HL-60/S4 (cell line): ENCODE results near the gene MST1R.
"Not testable (repeated sequence)": the region's sequence is repeated elsewhere in the genome, so short reads cannot be mapped to it uniquely, and the experiment has no call there.

Experiments
- in situ Hi-C: fragments of 300-500 bp; cut with MboI; formaldehyde crosslinking; loops from 2 replicates; pipeline ENCODE4 v1.14.3; 2022; ENCODE audit warnings: low sequenced_read_pairs

Gene MST1R

DNA sequence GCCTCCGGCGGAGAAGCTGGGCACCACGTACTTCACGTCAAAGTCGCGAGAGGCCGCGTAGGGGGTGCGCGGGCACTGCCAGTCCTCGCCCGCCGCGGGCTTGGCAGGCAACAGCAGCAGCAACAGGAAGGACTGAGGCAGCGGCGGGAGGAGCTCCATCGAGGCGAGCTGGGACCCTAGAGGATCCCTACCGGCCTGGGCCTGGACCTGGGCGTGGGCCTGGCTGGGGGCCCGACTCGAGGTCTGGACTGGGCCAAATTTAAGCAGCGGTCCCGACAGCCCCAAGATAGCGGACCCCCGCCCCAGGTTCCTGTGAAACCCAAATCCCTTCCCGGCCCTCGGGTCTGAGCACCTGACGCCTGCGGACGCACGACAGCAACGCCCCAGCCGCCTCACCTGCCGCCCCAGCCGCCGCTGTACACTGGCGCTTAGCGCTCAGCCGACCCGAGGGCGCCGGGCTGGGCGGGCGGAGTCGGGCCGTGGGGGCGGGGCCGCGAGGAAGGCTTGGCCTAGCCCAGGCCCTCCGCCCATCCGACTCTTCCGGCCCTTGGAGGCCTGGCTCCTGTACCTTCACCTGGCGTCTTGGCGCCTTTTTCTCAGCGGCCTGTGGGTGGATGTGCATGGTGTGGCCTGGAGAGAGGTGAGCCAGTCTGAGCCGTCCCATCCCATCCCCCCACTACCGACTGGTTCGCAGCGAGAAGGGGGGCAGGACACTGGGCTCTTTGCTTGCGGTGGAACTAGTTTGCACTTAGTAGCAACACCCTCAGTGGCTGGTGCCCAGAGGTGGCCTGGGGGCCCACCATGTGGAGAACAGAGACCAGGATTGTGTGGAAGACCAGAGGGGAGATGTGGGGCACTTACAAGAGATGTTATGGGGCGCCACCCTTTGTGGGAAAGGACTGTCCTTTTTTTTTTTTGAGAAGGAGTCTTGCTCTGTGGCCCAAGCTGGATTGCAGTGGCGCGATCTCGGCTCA lies at the start of gene MST1R:
TSS of gene MST1R (minus strand) at position 423 of the 974 bp plus-strand sequence. CDS start at position 159, 264 bp downstream.
- in situ Hi-C loops: no loop called here

DNA sequence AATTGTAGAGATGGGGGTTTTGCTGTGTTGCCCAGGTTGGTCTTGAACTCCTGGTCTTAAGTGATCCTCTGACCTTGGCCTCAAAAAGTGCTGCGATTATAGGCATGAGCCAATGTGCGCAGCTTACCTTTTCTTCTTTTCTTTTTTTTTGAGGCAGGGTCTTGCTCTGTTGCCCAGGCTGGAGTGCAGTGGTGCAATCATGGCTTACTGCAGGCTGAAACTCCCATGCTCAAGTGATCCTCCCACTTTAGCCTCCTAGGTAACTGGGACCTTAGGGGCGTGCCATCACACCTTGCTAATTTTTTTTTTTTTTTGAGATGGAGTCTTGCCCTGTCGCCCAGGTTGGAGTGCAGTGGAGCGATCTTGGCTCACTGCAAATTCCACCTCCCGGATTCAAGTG lies 49.3 kb upstream of the MST1R start:
- in situ Hi-C loops: no loop called here

DNA sequence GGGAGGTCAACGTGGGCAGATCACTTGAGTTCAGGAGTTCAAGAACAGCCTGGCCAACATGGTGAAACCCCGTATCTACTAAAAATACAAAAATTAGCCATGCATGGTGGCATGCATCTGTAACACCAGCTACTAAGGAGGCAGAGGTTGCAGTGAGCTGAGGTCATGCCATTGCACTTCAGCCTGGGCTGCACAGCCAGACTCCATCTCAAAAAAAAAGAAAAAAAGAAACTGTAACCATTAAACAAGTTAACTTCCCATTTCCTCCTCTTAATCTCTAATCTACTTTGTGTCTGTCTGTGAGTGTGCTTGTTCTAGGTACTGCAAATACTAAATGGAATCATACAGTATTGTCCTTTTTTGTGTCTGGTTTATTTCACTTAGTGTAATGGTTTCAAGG lies 39.0 kb upstream of the MST1R start:
- in situ Hi-C loops: no loop called here

DNA sequence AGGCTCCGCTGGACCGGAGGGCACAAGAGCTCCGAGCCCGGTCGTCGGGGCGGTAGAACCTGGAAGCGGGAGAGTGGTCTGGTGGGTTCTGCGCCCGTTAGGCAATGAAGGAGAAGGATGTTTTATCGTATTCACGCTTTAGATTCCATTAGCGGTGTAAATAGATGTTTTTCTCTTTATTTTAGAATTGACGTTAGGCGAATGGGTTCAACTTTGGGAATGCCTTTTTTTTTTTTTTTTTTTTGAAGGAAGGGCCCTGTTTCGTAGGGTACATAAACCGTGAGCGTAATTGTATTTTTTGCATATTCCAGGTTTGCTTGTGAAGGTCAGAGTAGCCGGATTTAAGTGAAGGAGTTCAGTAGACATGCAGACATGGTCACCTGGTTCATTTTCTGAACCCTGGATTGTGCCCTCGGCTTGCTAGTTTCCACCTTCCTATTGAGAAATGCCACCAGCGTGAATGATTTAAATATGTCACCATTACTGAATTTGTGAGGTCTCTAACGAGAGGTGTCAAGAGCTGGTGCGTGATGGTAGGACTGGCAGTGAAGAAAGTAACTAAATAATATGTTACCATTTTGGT lies 37.1 kb upstream of the MST1R start:
- in situ Hi-C loops: no loop called here

DNA sequence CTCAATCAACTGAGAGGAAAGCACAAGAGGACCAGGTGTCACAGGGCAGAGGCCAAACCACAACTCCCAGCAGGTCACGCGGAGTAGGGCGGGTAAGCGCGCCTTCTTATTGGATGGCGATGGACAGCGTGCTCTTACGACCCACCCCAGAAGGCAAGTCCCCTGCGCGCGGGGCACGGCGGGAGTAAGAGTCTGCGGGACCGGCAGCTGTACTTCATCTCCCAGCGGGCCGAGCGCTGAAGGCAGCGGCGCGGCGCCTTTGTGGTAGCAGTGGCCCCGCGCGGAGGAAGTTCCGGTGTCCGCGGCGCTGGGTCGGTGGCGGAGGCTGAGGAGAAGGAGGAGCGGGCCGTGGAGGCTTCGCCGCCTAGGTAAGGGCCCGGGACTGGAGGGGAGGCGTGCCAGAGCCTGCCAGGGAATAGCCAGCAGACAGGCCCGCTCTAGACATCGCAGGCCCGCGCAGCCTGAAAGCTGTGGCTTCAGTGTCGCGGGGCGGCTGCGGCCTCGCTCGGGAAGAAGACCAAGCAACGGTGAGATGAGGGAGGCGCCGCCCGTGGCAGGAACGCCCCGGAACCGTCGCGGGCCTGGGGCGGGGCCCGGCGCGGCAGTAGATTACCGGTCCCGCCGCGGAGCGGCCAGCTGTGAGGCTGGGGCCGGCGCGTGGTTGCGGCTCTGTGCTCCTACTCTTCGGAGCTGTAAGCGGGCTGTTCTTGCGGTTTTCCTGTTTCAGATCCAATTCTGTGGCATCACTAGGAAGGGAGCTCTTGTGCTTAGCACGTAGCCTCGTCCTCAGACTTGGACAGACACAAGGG lies 36.4 kb upstream of the MST1R start, which contains the start of gene RBM6:
TSS of gene RBM6 (plus strand) at position 293 of the 809 bp plus-strand sequence. CDS start 22,492 bp downstream, outside the sequence.
- in situ Hi-C loops: no loop called here

DNA sequence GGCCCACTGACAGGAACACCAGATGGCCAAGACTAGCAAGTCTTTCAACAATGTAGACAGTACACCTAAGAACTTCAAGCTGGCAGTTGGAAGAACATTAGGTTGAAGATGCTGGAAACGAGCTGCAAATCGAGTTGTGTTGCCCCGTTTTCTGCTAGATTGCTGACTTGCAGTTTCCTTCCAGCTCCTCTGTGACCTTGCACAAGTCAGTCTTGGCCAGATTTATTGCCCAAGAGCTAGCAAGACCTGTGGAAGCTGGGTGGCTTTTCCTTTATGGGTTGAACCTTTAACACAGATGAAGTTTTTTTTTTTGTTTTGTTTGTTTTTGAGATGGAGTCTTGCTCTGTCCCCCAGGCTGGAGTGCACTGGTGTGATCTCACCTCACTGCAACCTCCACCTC lies 33.4 kb upstream of the MST1R start:
- in situ Hi-C loops: no loop called here

DNA sequence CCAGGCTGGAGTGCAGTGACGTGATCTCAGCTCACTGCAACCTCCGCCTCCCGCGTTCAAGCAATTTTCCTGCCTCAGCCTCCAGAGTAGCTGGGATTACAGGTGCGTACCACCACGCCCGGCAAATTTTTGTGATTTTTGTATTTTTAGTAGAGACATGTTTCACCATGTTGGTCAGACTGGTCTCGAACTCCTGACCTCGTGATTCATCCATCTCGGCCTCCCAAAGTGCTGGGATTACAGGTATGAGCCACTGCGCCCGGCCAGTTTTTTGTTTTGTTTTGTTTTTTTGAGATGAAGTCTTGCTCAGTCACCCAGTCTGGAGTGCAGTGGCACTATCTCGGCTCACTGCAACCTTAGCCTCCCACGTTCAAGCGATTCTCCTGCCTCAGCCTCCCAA lies 28.6 kb upstream of the MST1R start:
- in situ Hi-C loops: not testable (repeated sequence)

DNA sequence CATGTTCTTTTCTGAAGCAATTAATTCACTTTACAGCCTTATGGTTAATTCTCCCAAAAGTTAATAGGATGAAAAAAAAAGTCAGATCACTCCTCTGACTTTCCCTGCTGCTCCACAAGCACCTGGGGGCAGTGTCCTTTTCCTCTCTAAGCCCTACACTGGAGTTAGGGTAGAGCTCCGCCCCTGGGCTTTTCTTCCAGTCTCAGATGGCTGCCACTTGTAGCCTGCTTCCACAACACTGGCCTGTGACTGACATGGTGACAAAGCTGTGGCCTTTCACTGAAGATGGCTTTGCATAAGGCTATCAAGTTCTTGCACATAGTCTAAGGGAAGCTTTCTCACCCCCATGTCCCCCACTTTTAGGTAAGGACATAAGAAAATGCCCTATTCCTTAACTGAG lies 27.2 kb upstream of the MST1R start:
- in situ Hi-C loops: no loop called here

DNA sequence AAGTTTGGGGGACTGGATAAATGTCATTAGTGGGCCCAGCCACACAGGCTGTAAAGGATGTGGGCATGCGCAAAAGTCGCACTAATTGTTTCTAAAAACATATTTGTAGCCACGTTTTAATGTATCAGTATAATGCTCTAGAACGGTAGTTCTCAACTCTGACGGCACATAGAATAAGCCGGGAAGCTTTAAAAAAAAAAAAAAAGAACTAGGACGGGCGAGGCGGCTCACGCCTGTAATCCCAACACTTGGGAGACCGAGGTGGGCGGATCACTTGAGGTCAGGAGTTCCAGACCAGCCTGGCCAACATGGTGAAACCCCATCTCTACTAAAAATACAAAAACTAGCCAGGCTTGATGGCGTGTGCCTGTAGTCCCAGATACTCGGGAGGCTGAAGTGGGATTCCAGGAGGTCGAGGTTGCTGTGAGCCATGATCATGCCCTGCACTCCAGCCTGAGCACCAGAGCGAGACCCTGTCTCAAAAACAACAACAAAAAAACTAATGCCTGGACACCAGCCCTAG lies 26.6 kb upstream of the MST1R start:
- in situ Hi-C loops: no loop called here

DNA sequence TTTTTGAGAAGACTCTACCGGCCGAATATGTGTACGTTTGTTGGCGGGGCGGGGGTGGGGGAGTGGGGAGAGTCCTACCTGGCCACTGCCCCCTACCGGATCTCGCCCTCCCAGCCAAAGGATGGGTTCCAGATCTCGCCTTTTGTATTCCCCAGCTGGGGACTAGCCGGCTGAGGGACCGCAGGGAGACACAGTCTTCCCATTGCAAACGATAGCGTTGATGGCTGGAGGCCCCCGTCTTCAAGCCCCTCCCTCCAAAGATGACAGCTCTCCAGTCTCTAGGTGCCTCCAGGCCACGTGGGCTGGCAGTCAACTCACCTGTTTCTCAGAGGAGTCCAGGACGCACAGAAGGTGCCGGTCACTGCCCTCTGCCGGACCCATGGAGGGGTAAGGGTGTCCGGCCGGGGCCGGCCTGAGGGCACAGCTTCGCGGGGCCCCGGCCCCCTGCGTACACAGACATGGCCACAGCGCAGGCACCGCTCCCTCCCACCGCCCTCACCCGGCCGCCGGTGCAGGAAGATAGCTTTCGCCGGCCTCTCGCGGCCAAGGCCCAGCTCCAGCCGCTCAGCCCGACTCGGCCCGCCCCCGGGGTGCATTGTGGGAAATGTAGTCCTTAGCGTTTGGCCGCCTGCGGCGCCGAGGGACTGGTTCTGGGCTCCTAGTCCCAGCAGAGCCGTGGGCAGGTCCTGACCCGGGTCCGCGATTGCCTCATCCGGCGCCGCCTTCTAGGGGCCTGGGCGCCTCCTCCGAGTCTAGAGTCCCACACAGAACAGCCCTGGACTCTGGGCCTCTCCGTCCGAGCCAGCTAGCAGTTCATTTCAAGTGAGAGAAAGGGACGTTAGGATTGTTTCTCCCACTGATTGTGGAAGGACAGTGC lies 25.9 kb upstream of the MST1R start, which contains the start of gene MON1A:
TSS of gene MON1A (minus strand) at position 521 of the 877 bp plus-strand sequence. CDS start 16,465 bp downstream, outside the sequence.
- in situ Hi-C loops: no loop called here

DNA sequence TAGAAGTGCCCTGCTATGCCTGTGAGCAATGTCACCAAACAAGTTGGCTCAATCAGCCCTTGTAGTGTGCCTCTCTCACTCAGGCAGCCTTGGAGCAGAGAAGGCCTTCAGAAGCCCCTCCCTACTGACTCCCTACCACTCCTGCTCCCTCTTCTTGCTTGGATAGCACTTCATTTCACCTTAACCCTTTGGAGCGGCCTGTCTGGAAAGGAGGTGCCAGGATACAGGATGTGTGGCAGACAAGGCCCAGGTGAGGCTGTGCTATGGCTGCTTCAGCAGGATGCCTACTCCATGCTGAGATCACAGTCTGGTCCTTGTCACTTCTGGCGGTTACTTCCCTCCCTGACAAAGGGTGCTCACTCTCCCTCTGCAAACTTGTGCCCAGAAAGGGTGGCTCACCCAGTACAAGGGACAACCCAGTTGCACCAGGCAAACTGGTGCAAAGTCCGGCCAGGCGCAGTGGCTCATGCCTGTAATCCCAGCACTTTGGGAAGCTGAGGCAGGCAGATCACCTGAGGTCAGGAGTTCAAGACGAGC lies 24.9 kb upstream of the MST1R start:
- in situ Hi-C loops: no loop called here

DNA sequence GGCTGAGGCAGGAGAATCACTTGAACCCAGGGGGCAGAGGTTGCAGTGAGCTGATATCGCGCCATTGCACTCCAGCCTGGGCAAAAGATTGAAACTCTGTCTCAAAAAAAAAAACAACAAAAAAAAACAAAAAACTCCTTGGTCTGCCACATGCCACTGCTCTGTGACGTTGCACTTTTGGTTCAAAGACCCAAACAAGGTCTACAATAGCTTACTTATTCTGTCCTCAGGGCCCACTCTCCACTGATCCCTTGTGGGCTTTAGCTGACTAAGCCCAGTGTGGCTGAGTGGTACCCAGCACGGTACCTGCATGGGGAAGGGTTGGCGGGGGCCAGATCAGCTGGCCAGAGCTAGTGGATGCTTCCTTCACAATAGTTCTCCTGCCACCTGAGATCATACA lies 24.1 kb upstream of the MST1R start:
- in situ Hi-C loops: no loop called here

DNA sequence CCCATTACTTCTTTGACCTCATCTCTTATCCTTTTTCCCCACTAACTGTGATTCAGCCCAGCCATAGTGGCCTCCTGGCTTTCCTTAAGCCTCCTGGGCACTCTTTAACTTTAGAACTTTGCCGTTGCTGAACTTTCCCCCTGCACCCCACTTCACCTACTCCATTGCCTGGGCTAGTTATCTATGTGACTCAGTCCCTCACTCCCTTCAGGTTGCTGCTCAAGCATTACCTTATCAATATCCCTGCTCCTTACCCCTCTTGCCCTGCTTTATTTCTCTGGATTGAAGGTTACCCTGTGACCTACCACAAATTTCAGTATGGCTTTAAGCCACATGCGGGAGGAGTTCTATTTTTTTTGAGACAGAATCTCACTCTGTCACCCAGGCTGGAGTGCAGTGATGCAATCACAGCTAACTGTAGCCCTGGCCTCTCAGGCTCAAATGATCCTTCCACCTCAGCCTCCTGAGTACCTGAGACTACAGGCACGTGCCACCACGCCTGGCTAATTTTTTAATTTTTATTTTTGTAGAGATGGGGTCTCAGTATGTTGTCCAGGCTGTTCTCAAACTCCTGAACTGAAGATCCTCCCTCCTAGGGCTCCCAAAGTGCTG lies 22.6 kb upstream of the MST1R start:
- in situ Hi-C loops: no loop called here

DNA sequence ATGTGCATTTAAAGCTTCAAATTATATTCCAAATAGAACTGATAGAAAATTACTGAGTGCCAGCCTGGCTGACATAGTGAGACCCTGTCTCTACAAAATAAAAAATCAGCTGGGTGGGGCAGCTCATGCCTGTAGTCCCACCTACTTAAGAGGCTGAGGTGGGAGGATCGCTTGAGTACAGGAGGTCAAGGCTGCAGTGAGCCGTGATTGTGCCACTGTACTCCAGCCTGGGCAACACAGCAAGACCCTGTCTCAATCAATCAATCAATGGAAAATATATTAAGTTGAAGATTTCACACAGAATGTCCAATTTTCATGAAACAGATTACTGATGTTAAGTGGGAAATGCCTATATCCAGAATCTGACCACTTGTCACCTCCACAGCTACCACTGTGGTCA lies 21.8 kb upstream of the MST1R start:
- in situ Hi-C loops: no loop called here

DNA sequence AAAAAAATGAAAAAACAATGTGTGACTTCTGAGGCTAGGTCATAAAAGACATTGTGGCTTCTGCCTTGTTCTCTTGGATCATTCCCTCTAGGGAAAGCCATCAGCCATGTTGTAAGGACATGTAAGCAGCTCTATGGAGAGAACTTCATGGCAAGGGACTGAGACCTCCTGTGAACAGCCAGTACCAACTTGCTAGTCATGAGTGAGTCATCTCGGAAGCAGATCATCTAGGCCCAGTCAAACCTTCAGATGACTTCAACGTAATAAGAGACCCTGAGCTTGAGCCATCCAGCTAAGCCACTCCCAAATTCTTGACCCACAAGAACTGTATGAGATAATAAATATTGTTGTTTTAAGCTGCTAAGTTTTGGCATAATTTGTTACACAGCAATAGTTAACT lies 21.0 kb upstream of the MST1R start:
- in situ Hi-C loops: no loop called here

DNA sequence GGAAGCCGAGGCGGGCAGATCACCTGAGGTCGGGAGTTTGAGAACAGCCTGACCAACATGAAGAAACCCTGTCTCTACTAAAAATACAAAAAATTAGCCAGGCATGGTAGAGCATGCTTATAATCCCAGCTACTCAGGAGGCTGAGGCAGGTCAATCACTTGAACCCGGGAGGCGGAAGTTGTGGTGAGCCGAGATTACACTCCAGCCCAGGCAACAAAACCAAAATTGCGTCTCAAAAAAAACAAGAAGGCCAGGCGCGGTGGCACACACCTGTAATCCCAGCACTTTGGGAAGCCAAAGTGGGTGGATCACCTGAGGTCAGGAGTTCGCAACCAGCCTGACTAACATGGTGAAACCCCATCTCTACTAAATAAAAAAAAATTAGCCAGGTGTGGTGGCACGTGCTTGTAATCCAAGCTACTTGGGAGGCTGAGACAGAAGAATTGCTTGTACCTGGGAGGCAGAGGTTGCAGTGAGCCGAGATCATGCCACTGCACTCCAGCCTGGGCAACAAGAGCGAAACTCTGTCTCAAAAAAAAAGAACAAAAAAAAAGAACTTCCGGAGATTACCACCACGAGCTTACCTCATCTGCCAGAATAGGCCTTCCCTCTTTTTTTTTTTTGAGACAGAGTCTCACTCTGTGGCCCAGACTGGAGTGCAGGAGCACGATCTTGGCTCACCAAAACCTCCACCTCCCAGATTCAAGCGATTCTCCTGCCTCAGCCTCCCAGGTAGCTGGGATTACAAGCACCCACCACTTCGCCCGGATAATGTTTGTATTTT lies 14.3 kb upstream of the MST1R start:
- in situ Hi-C loops: not testable (repeated sequence)

DNA sequence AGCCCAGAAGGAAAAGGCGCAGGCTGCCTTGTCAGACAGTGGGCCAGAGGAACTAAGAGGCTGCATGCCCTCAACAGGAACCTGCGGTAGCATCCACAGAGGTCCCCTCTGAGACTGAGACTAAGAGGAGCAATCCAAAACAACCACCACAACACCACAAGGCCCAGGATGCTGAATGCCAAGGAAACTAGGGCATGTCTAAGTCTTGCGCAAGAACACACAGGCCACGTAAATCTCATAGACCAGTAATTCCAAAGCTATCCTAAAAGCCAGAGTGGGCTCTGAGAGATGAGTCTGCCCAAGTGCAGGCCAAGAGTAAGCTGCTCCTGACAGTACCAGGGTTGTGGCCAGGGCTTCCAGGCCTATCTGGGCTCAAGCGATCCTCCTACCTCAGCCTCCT lies 13.0 kb upstream of the MST1R start:
- in situ Hi-C loops: no loop called here

DNA sequence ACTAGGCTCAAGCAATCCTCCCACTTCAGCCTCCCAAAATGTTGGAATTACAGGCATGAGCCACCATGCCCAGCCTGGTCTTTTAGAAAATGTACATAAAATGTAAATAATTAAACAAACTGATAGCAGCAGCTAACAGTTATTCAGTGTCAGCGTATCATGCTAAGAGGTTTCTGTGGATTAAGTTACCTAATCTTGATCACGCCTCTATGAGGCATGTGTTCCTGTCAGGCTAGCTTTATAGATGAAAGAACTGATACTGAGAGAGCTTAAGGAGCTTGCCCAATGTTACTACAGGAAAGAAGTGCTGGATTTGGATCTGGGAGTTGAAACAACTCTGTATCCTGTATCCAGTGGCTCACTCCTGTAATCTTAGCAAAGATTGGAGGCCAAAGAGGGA lies 11.2 kb upstream of the MST1R start:
- in situ Hi-C loops: no loop called here

DNA sequence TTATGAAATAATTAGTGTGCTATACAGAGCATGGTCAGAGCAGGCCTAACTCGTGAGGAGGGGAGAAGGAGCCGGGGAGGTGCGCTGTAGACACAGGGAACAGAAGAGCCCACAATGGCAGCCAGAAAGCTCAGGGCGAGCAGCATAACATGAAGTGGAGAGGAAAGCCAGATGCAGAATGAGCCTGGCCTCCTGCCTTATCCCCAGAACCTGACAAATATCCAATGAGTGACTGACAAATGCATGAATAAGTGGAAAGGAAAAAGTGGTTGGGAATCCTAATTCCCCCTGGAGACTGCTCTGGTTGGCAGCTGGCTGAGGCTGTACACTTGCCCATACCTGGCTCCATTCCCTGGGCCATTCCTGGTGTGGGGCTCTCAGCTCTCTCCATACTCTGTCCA lies 9.2 kb upstream of the MST1R start:
- in situ Hi-C loops: no loop called here
